Measurements from ENCODE around the gene POLR1G.

The POLR1G gene

DNA sequence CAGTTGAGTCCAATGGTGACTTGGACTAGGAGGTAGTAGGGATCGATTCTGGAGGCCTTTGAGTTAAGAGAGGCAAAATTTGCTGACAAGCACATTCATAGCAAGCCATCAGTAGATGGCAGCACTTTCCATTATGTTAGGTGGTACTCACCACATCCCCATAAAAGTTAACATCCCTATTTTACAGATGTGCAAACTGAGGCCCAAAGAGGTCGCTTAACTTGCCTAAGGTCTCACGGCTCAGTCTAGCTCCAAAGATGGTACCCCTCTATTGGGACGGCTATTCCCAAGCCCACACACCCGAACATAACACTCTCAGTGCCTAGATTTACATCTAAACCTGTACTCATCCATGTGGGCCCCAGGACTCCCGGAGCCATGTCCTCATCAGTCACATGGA lies 39.9 kb downstream of the POLR1G start:
- DNase-seq (ENCODE audit: low spot score), result peak; percentile 33

- no peak for DNase-seq (ENCODE audit: low spot score)
These were observed 40.5 kb downstream of the POLR1G start for GRCh38 chr19:45446944-45447343.

- DNase-seq (ENCODE audit: low spot score), result no peak
These were observed 41.9 kb downstream of the POLR1G start for GRCh38 chr19:45448425-45448756.

- DNase-seq (ENCODE audit: low spot score), result no peak
These were observed 42.4 kb downstream of the POLR1G start for GRCh38 chr19:45448887-45449299.

DNA sequence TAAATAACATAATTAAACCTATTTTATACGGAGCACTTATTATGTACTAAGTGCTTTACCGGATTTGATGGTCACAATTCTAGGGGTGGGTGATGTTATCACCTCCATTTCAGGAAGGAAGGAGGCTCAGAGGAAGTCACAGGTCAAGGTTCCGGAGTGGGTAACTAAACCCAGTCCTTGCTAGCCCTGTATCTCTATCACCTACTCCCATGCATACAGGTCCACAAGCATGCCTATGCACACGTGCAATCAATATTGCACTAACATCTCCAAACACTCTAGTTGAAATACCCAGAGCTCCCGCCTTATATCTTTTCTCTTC lies 43.5 kb downstream of the POLR1G start:
- no peak for DNase-seq (ENCODE audit: low spot score)

GRCh38 chr19:45451131-45451849 lies 44.8 kb downstream of the POLR1G start:
- peak; percentile 62 for DNase-seq (ENCODE audit: low spot score)

DNA sequence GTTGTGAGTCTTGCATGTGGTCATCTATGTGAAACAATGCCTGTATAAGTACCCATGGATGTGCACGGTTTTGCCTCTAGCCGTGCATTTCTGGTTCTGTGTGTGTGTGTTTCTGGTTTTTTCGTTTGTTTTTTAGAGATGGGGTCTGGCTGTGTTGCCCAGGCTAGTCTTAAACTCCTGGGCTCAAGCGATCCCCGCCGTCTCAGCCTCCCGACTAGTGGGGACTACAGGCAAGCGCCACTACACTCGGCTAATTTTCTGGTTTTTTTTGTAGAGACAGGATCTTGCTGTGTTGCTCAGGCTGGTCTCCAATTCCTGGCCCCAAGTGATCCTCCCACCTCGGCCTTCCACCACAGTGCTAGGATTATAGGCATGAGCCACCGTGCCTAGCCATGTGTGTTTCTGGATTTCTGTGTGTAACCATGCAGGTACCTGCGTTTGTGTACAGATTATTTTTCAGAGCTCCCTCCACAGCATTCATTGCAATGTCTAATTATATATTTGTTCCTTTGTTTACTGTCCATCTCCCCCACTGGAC lies 45.5 kb downstream of the POLR1G start:
- no peak for DNase-seq (ENCODE audit: low spot score)

DNA sequence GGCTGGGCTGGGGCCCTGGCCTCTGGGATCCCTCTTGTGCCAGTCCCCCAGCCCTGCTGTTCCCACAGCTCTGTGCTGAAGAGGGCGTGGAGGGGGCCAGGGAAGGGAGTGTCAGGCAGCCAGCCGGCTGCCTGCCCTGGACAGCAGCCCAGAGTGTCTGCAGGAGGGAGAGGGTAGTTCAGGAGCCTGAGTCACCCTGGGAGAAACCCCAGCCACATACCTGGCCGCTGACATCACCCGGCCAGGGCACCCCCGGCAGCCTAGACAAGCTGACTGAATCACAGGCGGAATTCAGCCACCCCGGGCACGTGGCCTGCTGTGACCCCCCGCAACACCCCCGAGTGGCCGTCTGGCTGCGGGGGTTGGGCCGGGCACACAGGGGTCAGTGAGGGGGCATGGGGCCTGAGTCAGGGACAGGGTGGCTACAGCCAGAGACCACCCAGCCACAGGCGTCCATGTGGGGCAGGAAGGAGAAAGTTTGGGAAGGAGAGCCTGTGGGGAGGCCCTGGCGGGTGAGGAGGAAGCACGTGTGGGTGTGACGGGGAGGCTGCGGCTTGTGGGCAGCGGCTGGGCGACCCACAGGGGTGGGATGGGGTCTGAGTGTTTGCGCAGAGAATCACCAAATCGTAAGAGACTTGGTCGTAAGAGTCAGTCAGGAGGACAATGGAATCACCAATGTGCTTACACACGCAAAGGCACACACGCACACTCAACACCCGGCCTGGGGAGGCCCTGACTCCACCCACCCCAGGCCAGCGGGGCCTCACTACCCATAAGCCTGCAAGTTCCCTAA lies 49.5 kb downstream of the POLR1G start:
- DNase-seq (ENCODE audit: low spot score), result peak; percentile 95

DNA sequence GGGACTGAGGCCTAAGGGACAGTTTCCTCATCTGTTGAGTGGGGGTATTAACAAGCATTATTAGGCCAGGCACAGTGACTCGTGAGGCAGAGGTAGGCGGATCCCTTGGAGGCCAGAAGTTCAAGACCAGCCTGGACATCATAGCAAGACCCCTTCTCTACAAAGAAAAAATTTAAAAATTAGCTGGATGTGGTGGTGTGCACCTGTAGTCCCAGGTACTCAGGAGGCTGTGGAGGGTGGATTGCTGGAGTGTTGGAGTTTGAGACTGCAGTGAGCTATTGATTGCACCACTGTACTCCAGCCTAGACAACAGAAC lies 50.0 kb downstream of the POLR1G start:
- no peak for DNase-seq (ENCODE audit: low spot score)

- no peak for DNase-seq (ENCODE audit: low spot score)
These were observed 51.3 kb downstream of the POLR1G start for GRCh38 chr19:45457776-45458175.

Data from AG08396 (cell line).